Right lobe of liver (tissue), 6 donors: ENCODE results near the gene FHOD1. TPM values are rescaled to one million over a fixed set of nuclear protein-coding genes. Genes with fewer than 3 reads are reported as not detected.

ENCODE experiments used
- ATAC-seq, 4 donors: fragments of 200-7000 bp; cut with Tn5 transposase; one replicate each; pipeline ENCODE4 v1.9.1; 2020; ENCODE audit warnings: mild to moderate bottlenecking in 4 of 4, moderate library complexity in 4 of 4
- DNase-seq, 3 donors: peaks; one replicate each; pipeline ENCODE4 v3.0.0-alpha.2; 2020
- H3K27ac ChIP-seq, 3 donors: fragments of 200-600 bp; one replicate each; pipeline ENCODE4 v1.8.0; 2022
- H3K27me3 ChIP-seq, 2 donors: fragments of 200-600 bp; one replicate each; pipeline ENCODE4 v1.8.0; 2022
- H3K36me3 ChIP-seq, 4 donors: fragments of 200-600 bp; sonication (generic) in 1 of 4; one replicate each; pipeline versions ENCODE4 v1.5.1 to v1.8.0; 2017 to 2022; ENCODE audit warnings: control low read depth in 1 of 4
- H3K4me1 ChIP-seq, 4 donors: fragments of 200-600 bp; sonication (generic) in 1 of 4; one replicate each; pipeline versions ENCODE4 v1.5.1 to v1.8.0; 2017 to 2022; ENCODE audit warnings: control low read depth in 1 of 4
- H3K4me3 ChIP-seq, 3 donors: fragments of 200-600 bp; one replicate each; pipeline ENCODE4 v1.8.0; 2022
- H3K9me3 ChIP-seq, 4 donors: fragments of 200-600 bp; sonication (generic) in 1 of 4; one replicate each; pipeline versions ENCODE4 v1.5.1 to v1.8.0; 2017 to 2022; ENCODE audit warnings: control low read depth in 1 of 4
- CTCF ChIP-seq, 4 donors: fragments of 200-600 bp in 3 of 4; fragments of 450-650 bp in 1 of 4; IDR thresholded peaks; one replicate each; pipeline versions ENCODE4 v1.5.1 to v1.8.0; 2016 to 2022; ENCODE audit warnings: antibody characterized with exemption in 4 of 4, mild to moderate bottlenecking in 2 of 4
- POLR2A ChIP-seq: fragments of 450-650 bp; IDR thresholded peaks from one replicate; pipeline ENCODE4 v1.6.1; 2017; ENCODE audit warnings: antibody characterized with exemption, mild to moderate bottlenecking
- WGBS: methylation state at CpG from one replicate; pipeline ENCODE4 v1.1.6; 2018; ENCODE audit warnings: low coverage, low lambda C conversion rate; ENCODE audit not compliant: insufficient coverage; ENCODE audit errors: missing lambda C conversion rate; 5-methylcytosine and 5-hydroxymethylcytosine counted together
- intact Hi-C, 2 donors: fragments of 100-400 bp; cut with DNase I; formaldehyde crosslinking; loops; one replicate each; pipeline versions ENCODE4 v1.11.2 to v1.14.1; 2022
- total RNA-seq, 6 experiments: library from RNA; depleted of rRNA in 2 of 6; stranded (reverse); fragments of >200 nt in 2 of 6; fragmentation: NEBNext Ultra II Directional in 3 of 6; extraction: Animal tissue kit (Norgen Biotek cat#: 25700) in 3 of 6; gene quantifications; one replicate each; pipeline versions ENCODE4 v1.1.0 to v1.2.4, GENCODE V29; 2016 to 2023
- donor health status: DM: no; HTN: yes; CAD: no.
- donor health status: DM: no; HTN: no; CAD: no.
- donor health status: DM: no; HTN: no; CAD: no.
- donor health status: DM: no; HTN: yes; CAD: no.
- donor health status: DM: no; HTN: yes; CAD: no.

Gene FHOD1
- total RNA-seq, 6 experiments from 2014 or later: 2.3 to 9.6 (median 3.5) TPM

- no peak for DNase-seq
- intact Hi-C loops: no loop called here
- ATAC-seq: no peak
- H3K27me3 ChIP-seq: no peaks in the 10 kb centered on the region
- no peak overlapping the region for H3K27ac ChIP-seq
- TF ChIP-seq CTCF (IDR thresholded peaks at IDR 0.05) (no peak), POLR2A (no peak)
- 59% methylated on average over 2 of the region's 15 CpGs for WGBS
- H3K9me3 ChIP-seq: no peaks in the 10 kb centered on the region
- H3K4me3 ChIP-seq: no peak overlapping the region
- no peaks in the 10 kb centered on the region for H3K36me3 ChIP-seq
- no peaks in the 10 kb centered on the region for H3K4me1 ChIP-seq
Observed at GRCh38 chr16:67280090-67281015, 33.1 kb upstream of the FHOD1 start.

DNA sequence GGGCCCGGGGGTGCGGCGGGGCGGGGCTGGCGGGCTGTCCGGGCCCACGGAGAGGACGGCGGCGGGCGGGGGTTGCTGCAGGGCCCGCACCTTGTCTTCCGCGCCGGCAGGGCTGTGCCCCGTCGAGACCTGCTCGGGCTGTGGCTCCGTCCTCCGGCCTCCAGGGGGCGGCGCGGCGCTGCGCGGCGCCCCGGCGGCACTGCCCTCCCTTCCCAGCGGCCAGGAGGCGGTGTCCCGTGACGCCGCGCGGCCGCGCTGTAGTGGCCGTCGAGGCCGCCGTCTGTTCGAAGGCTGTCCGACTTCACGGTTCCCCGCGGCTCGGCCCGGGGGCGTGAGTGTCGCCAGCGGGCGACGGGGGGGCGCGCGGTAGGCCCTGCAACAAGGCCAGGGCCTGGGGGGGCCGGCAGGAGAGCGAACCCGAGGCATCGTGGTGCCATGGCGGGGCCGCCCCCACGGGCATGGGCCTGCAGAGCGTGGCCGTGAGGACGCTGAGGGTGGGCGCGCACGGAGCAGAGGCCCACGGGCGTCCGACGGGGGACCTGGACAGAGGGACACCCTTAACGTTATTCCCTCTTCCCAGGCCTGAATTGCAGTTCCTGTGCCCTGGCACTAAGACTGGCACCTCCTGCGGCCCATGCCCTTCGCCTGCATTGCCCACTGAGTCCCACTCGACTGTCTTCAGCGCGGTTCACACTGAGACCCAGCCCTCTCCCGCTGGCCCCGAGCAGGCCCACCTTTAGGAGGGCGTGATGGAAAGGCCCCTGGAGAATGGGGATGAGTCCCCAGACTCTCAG is 32.2 kb upstream of the FHOD1 start, which contains the start of gene PLEKHG4:
Gene PLEKHG4, plus strand, starts transcription at position 237 of the 794 bp plus-strand sequence. Its CDS starts 513 bp downstream, at position 750.
- H3K36me3 ChIP-seq: no peaks in the 10 kb centered on the region
- ATAC-seq: peak; percentile 78 to 93 (median 86)
- peak; percentile 59 to 76 (median 70) for DNase-seq
- intact Hi-C loops: no loop called here
- no peak within 1 kb of the TSS for H3K27ac ChIP-seq
- WGBS: 90% methylated on average over 2 of the region's 83 CpGs
- no peaks in the 10 kb centered on the region for H3K9me3 ChIP-seq
- peak within 1 kb of the TSS; percentile 31 to 41 (median 34) for H3K4me3 ChIP-seq
- H3K4me1 ChIP-seq: no peaks in the 10 kb centered on the region
- TF ChIP-seq POLR2A (no peak), CTCF (IDR thresholded peaks at IDR 0.05) (peak; percentile 48 to 60 (median 53))
- H3K27me3 ChIP-seq: no peaks in the 10 kb centered on the region

GRCh38 chr16:67278773-67279295 is 31.6 kb upstream of the FHOD1 start:
- Histone ChIP-seq H3K27me3 (no peaks in the 10 kb centered on the region), H3K4me3 (peak overlapping the region; percentile 31 to 41 (median 34)), H3K4me1 (no peaks in the 10 kb centered on the region), H3K36me3 (no peaks in the 10 kb centered on the region), H3K9me3 (no peaks in the 10 kb centered on the region), H3K27ac (no peak overlapping the region)
- ATAC-seq (peak in 2 of 4 donors; percentile 5 to 6), DNase-seq (no peak)
- intact Hi-C loops: no loop called here
- WGBS: 7% methylated on average over 17 of the region's 42 CpGs
- TF ChIP-seq CTCF (IDR thresholded peaks at IDR 0.05) (no peak), POLR2A (no peak)

DNA sequence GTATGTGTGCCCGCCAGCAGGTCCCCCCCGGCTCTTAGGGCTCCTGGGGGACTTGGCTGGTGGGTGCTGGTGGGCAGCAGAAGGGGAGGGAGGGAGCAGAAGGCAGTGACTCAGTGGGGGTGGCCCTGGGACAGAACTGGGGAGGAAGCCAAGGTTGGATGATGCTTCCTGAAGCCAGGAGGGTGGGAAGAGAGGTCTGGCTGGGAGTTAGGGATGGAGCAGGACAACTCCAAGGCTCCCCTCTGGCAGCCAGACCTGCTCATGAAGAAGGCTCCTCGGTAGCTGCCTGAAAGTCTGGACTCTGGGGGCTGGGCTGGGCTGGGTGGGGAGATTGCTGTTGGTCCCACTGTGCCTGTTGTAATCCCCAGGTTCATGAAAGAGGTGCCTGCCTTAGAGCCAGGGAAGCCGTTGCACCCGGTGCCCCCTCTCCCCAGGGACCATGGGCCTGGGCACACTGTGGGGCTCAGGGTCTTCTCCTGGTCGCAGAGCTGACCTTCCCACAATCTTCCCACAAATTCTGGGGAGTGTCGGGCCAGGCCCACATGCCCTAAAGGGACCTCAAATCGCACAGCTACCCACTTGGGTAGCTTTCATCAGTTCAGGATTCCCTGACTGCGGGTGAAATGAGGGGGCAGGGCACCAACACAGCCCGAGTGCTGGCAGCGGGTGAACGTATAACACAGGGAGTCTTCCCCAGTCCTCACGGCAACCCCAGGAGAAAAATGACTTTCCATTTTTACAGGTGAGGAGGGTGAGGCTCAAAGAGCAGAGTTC is 30.9 kb upstream of the FHOD1 start:
- 70% methylated on average over 4 of the region's 13 CpGs for WGBS
- no peak for DNase-seq
- Histone ChIP-seq H3K4me1 (no peaks in the 10 kb centered on the region), H3K9me3 (no peaks in the 10 kb centered on the region), H3K27me3 (no peaks in the 10 kb centered on the region), H3K4me3 (peak overlapping the region; percentile 31 to 41 (median 34)), H3K36me3 (no peaks in the 10 kb centered on the region), H3K27ac (no peak overlapping the region)
- ATAC-seq: no peak
- TF ChIP-seq CTCF (IDR thresholded peaks at IDR 0.05) (no peak), POLR2A (no peak)
- intact Hi-C loops: no loop called here
